DMS114 treated with DMSO at 0.1 percent for 48 hours (cell line): ENCODE results near the gene PMEPA1.

Experiments
- DNase-seq: peaks from one replicate; lab custom pipeline; 2025; ENCODE audit not compliant: unreplicated experiment; lab: John Stamatoyannopoulos, UW

Gene PMEPA1

DNA sequence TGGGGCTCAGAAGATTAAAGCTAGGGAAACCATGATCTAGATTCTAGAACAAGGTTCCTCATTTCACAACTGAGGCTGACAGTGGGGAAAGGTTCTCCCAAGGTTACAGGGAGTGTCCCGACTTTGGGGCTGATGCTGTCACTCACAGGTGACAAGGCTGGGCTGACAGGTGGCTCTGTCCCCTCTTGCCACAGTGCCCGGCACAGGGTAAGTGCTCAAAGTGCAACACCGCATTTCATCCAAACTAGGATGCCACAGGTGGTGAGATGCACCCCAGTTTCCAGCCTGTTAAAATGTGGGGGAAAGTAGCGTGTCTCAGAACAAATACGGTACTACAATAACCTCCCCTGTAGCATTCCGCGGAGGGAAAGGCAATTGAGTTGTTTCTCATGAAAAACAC, 97.4 kb downstream of the PMEPA1 start:
- no peak for DNase-seq

DNA sequence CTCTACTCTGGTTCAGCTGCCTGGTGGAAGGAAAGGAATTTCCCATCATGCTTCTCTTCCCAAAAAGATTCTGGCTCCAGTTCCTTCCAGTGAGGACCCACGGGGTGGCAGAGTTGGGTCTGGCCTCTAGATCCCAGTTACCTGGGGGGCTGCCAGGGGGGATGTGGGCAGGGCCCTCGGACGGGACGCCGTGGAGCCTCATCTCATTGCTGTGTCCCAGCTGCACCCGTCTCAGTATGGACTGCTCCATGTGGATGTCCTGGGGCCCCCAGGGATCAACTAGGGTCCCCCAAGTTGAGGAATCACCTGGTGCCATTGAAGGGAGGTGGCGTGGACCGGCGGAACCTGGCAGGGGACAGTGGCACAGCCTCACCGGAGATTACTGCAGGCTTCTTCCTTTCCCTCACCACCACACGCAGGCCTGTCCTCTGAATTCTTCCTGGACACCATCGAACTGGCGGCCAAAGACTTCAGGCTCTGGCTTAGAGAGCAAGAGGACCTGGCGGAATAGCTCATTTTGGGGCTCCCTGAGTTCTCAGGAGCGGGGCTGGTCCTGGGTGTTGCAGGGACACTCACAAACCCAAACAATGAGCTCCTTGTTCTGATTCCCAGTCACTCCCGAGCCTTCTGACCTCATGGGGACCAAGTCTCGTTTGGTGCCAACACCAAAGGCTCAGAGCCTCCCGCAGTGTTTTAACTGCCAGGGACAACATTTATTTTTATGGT, 98.1 kb downstream of the PMEPA1 start:
- DNase-seq, result no peak

DNA sequence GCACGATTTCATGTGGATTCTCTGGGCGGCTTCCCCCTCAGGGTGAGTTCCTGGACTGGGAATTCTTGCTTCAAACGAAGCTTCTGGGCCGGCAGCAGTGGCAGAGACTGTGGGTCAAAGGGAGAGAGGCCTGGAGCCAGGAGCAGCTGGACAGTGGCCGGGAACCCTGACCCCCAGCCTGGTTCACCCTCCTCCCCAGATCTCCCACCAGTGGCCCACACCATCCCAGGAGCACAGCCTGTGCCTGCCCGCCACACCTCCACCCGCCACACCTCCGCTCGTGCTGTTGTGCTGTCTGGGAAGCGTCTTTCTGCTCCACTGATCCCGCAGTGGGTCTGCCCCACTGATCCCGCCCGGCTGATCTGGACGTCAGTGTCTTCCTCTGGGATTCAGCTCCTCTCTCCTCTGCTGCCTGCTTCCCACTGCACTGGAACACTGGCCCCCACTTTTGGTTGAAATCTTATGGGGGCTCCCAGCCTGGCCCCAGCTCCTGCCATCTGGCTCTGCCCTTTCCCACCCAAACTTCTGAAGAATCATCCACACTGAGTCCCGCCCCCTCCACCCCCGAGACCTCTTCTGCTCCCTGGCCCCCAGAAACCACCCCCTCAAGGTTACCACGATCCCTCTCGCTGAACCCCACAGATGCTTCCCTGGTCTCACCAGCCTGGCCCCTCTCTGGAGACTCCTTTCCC, 99.4 kb downstream of the PMEPA1 start:
- DNase-seq, result no peak

DNA sequence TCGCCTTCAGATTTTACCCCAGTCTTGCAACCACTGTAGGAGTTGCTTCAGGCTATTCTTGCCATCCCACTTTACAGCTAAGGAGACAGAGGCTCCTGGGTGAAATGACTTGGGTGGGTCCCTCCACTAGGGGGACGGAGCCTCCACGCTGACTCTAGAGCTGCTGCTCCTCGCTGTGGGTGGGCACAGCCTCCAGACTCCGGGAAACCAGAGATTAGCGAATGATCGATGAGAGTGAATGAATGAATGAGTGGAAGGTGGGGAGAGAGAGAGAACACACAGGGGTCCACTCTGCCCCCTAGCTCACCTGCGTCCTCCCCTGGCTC, 100.0 kb downstream of the PMEPA1 start:
- DNase-seq, result no peak

DNA sequence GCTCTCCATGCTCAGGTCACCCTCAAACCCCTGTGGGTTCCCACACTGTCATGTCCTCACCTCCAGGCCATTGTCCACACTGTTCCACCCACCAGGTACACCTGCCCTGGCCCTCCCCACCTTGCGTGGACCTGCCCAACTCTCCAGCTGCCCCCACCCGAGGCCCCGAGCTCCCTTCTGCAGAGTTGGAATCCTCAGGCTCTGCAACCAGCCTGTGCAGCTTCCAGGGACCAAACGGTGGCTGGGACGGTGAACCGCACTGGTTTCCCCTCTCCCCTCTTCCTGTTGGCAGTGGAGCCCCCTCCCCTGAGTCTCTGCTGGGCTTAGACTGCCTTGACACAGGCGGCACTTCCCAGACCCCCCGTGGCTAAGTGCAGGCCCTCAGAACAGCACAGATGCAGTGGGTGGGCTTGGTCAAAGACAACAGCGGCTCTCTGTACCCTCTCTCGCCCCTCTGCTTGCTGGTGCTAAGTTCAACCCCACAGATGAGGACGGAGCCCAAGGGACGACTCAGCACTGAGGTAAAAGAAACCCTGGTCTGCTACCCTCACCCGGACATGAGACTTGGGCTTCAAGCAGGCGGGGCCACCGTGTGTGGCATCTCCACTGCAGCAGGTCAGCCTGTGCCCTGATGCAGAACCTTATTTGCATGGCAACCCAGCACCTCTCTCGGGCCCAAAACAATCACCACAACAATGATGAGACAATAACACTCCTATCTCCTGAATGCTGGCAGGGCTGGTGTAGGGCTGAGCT, 100.6 kb downstream of the PMEPA1 start:
- DNase-seq, result no peak

DNA sequence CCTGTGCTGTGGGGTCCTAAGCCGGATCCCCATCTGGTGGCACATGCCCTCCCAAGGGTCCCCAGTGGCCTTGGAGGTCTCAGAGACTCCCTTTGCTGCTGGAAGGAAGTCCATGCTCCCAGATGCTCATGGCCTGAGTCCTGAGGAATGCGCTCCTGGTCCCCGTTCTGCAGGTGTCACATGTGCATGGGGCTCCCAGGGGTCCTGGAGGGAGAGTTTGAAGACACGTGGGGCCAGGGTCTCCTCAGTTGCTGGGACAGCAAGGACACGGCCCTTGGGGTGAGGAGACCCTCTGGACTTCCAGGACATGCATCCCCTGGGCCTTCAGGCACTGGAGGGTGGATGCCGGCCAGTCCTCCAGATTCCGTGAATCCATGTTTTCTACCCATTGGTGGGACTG, 101.3 kb downstream of the PMEPA1 start:
- DNase-seq, result no peak

DNA sequence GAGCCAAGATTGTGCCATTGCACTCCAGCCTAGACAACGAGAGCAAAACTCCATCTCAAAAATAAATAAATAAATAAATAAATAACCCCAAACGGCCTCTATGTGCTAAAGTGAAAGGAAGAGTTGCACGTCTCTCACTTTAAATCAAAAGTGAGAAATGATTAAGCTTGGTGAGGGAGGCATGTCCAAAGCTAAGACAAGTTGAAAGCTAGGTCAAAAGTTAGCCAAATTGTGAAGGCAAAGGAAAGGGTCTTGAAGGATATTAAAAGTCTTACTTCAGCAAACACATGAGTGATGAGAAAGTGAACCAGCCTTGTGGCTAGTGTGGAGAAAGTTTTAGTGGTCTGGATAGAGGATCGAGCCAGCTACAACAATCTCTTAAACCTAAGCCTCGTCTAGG, 103.9 kb downstream of the PMEPA1 start:
- no peak for DNase-seq

DNA sequence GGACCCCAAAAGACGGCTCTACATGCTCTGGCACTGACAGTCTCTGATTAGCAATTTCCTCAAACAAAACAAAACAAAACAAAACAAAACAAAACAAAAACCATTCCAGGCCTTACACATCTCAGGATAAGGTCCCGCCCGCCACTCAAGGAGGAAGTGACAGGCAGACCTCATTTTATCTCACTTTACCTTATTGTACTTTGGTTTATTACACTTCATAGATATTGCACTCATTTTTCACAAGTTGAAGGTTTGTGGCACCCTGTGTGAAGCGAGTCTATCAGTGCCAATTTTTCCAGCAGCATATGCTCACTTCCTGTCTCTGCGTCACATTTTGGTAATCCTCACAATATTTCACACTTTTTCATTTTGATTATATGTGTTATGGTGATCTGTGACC, 104.8 kb downstream of the PMEPA1 start:
- DNase-seq, result no peak

DNA sequence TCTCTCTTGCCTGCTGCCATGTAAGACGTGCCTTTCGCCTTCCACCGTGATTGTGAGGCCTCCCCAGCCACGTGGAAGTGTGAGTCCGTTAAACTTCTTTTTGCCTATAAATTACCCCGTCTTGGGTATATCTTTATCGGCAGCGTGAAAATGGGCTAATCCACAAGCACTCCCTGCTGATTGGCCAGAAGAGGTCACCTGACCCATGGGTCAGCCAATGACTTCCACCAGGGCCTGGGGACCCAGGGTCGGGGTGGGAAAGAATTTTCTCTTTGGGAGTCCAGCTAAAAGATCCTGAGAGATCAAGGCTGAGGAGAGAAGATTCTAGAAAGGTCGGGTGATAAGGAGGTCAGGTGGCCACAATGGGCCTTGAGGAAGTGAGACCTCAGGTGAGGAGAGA, 106.7 kb downstream of the PMEPA1 start:
- DNase-seq, result no peak

DNA sequence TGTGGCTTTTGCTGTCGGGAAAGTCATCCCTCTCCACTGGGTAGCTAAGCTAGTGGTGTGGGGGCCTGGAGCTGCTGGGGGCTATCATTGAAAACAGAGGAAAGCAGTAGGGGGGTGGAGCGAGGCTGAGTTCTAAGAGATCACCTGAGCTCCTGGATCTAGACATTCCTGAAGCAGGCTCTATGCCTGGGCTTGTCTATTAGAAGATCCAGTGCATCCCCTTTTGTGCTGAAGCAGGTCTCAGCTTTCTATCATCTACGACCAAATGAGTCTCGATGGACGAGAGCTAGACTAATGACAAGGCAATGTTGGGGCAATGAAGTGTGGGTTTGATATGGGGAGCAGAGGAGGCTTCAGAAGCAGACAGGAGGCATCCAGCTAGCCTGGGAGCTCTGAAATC, 108.1 kb downstream of the PMEPA1 start:
- no peak for DNase-seq

DNA sequence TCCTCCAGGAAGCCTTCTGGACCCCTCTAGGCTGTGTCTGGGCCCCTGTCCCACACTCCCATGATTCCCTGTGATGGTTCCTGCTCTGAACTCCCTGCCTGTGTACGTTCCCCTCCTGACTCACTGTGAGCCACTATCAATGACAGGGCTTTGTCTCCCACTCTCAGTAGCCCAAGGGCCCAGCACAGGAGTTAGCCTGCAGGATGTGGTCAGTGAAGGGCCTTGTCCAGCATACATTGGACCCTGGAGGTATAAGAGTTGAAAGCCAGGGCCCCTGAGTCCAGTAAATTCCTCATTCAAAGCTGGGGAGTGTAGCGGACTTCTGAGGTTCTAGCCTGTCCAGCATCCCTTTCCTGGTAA, 108.6 kb downstream of the PMEPA1 start:
- DNase-seq, result no peak

DNA sequence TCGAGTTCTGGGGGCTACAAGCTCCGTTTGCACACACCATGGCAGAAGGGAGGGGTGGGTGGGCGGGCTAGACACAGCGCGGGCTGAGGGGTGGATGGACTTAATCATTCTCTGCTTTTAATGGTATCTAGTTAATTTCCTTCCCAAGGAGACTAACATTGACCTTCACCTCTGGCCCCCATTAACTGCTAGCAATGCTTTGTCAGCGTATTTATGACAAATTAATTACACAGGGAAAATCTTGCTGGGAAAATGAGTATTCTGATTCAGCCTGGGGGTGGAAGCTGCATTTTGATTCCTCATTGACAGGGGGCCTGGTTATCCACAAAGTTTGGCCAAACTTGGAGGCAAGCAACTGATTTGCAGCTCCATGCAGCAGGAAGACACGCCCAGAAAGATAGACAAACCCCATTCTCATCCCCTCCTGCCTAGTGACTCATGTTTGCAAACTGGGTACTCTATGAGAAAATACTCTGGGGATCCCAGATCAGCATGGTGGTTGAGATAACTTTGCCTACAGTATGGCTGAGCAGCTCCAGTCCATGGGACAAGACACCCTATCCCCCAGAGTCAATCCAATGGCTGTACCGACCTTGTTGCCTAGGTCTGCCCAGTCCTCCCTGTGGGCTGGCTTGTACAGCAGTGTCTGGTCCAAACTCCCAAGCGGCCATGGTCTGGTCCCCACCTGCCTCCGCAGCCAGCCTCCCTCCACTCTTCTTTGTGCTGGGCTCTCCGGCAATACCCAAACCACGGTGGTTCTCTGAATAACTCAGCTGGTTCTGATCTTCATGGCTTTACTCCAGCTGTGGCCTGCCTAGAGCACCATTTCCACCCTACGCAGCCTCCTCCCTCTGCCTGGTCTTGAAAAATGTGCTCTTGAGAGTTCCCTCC, 109.2 kb downstream of the PMEPA1 start:
- no peak for DNase-seq

DNA sequence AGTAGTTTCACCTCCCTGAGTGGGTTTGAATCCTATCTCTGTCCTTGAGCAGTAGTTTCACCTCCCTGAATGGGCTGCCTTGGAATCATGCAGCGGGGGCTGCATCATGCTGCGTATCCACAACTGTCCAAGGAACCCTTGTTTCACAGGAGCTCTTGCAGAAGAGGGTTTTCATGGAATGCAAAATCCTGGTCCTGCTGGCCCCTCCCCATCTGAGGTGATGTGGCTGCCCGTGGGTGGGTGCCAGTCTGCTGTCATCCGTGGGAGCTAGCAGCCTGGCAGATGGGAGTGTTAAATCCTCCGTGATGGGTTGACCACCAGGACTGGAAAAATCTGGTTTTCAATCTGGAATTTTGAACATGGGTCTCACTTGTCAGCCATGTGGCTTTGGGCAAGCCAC, 111.3 kb downstream of the PMEPA1 start:
- no peak for DNase-seq
